IPS-18a (cell line): ENCODE data around the gene PCBP1.
"Not testable (repeated sequence)": the region's sequence is repeated elsewhere in the genome, so short reads cannot be mapped to it uniquely, and the experiment has no call there.

ENCODE experiments used
- H3K27ac ChIP-seq: one replicate; pipeline ENCODE4 v1.5.1; 2013; ENCODE audit warnings: low read length
- H3K27me3 ChIP-seq: one replicate; pipeline ENCODE4 v1.6.1; 2013; ENCODE audit warnings: mild to moderate bottlenecking, low read length; ENCODE audit not compliant: control insufficient read depth, insufficient read depth
- H3K36me3 ChIP-seq: one replicate; pipeline ENCODE4 v1.6.1; 2013; ENCODE audit warnings: low read depth, low read length; ENCODE audit not compliant: control insufficient read depth
- H3K4me1 ChIP-seq: one replicate; pipeline ENCODE4 v1.6.1; 2013; ENCODE audit warnings: low read depth, low read length; ENCODE audit not compliant: control insufficient read depth
- H3K4me3 ChIP-seq: one replicate; pipeline ENCODE4 v1.5.1; 2013; ENCODE audit warnings: low read length
- H3K9ac ChIP-seq: one replicate; pipeline ENCODE4 v1.6.1; 2013; ENCODE audit warnings: mild to moderate bottlenecking, low read length, moderate library complexity
- H3K9me3 ChIP-seq: one replicate; pipeline ENCODE4 v1.6.1; 2013; ENCODE audit warnings: low read depth, low read length; ENCODE audit not compliant: control insufficient read depth

Gene PCBP1

GRCh38 chr2:70121627-70122372 lies 34.5 kb downstream of the PCBP1 start:
- H3K9ac ChIP-seq = no peak overlapping the region
- no peaks in the 10 kb centered on the region for H3K36me3 ChIP-seq
- no peaks in the 10 kb centered on the region for H3K27me3 ChIP-seq
- H3K4me3 ChIP-seq = no peak overlapping the region
- H3K4me1 ChIP-seq = peaks cover 21% of the 10 kb centered on the region
- no peak overlapping the region for H3K27ac ChIP-seq
- H3K9me3 ChIP-seq = no peaks in the 10 kb centered on the region

- H3K4me1 ChIP-seq = peaks cover 25% of the 10 kb centered on the region
- H3K27ac ChIP-seq = no peak overlapping the region
- H3K27me3 ChIP-seq = no peaks in the 10 kb centered on the region
- no peaks in the 10 kb centered on the region for H3K9me3 ChIP-seq
- no peak overlapping the region for H3K9ac ChIP-seq
- no peak overlapping the region for H3K4me3 ChIP-seq
- no peaks in the 10 kb centered on the region for H3K36me3 ChIP-seq
These were observed 35.2 kb downstream of the PCBP1 start for GRCh38 chr2:70122470-70122869.

- Histone ChIP-seq H3K4me1 (peaks cover 32% of the 10 kb centered on the region), H3K9me3 (no peaks in the 10 kb centered on the region), H3K27me3 (no peaks in the 10 kb centered on the region), H3K9ac (peak overlapping the region; percentile 99), H3K27ac (peak overlapping the region; percentile 100), H3K4me3 (peak overlapping the region; percentile 97), H3K36me3 (no peaks in the 10 kb centered on the region)
These were observed 36.0 kb downstream of the PCBP1 start for GRCh38 chr2:70123051-70123828.

GRCh38 chr2:70123829-70124116 lies 36.5 kb downstream of the PCBP1 start:
- Histone ChIP-seq H3K36me3 (no peaks in the 10 kb centered on the region), H3K9me3 (no peaks in the 10 kb centered on the region), H3K27ac (peak overlapping the region; percentile 100), H3K4me3 (peak overlapping the region; percentile 97), H3K4me1 (peaks cover 31% of the 10 kb centered on the region), H3K27me3 (no peaks in the 10 kb centered on the region), H3K9ac (peak overlapping the region; percentile 99)

GRCh38 chr2:70124983-70125480 lies 37.8 kb downstream of the PCBP1 start:
- Histone ChIP-seq H3K4me3 (peak overlapping the region; percentile 97), H3K27ac (peak overlapping the region; percentile 100), H3K9me3 (no peaks in the 10 kb centered on the region), H3K4me1 (peaks cover 26% of the 10 kb centered on the region), H3K27me3 (no peaks in the 10 kb centered on the region), H3K36me3 (no peaks in the 10 kb centered on the region), H3K9ac (peak overlapping the region; percentile 99)

- Histone ChIP-seq H3K4me1 (peaks cover 26% of the 10 kb centered on the region), H3K36me3 (no peaks in the 10 kb centered on the region), H3K4me3 (peak overlapping the region; percentile 97), H3K27me3 (no peaks in the 10 kb centered on the region), H3K27ac (peak overlapping the region; percentile 100), H3K9me3 (no peaks in the 10 kb centered on the region), H3K9ac (peak overlapping the region; percentile 99)
These were observed 38.2 kb downstream of the PCBP1 start for GRCh38 chr2:70125498-70125898.

- H3K4me1 ChIP-seq = peaks cover 26% of the 10 kb centered on the region
- no peaks in the 10 kb centered on the region for H3K27me3 ChIP-seq
- H3K9me3 ChIP-seq = no peaks in the 10 kb centered on the region
- H3K27ac ChIP-seq = no peak overlapping the region
- no peak overlapping the region for H3K9ac ChIP-seq
- no peak overlapping the region for H3K4me3 ChIP-seq
- no peaks in the 10 kb centered on the region for H3K36me3 ChIP-seq
These were observed 39.1 kb downstream of the PCBP1 start for GRCh38 chr2:70126413-70126812.

- Histone ChIP-seq H3K4me3 (no peak overlapping the region), H3K9me3 (no peaks in the 10 kb centered on the region), H3K9ac (no peak overlapping the region), H3K27me3 (no peaks in the 10 kb centered on the region), H3K27ac (no peak overlapping the region), H3K4me1 (peaks cover 29% of the 10 kb centered on the region), H3K36me3 (no peaks in the 10 kb centered on the region)
These were observed 40.7 kb downstream of the PCBP1 start for GRCh38 chr2:70128005-70128404.

GRCh38 chr2:70131344-70132143 lies 44.3 kb downstream of the PCBP1 start:
- not testable (repeated sequence) for H3K27me3 ChIP-seq, H3K9ac ChIP-seq, H3K27ac ChIP-seq, H3K9me3 ChIP-seq, H3K4me3 ChIP-seq, H3K36me3 ChIP-seq
- H3K4me1 ChIP-seq = peaks cover 25% of the 10 kb centered on the region

GRCh38 chr2:70132244-70133126 lies 45.2 kb downstream of the PCBP1 start:
- Histone ChIP-seq H3K36me3 (no peaks in the 10 kb centered on the region), H3K27me3 (no peaks in the 10 kb centered on the region), H3K9ac (peak overlapping the region; percentile 47), H3K27ac (peak overlapping the region; percentile 26), H3K4me3 (no peak overlapping the region), H3K4me1 (peaks cover 21% of the 10 kb centered on the region), H3K9me3 (no peaks in the 10 kb centered on the region)

- H3K9ac ChIP-seq = no peak overlapping the region
- no peak overlapping the region for H3K27ac ChIP-seq
- H3K4me3 ChIP-seq = no peak overlapping the region
These were observed 45.8 kb downstream of the PCBP1 start for GRCh38 chr2:70133127-70133452.

More at GRCh38 chr2:70133127-70133452, 45.8 kb downstream of the PCBP1 start:
- Histone ChIP-seq H3K4me1 (peaks cover 15% of the 10 kb centered on the region), H3K36me3 (no peaks in the 10 kb centered on the region), H3K27me3 (no peaks in the 10 kb centered on the region), H3K9me3 (no peaks in the 10 kb centered on the region)
